CD4-positive, alpha-beta T cell treated with Interferon gamma for 1 hour (primary cell): ENCODE measurements around the gene ATP12A.

Experiments
- DNase-seq: peaks from one replicate; pipeline ENCODE4 v3.0.0-alpha.2; 2020

The ATP12A gene

GRCh38 chr13:24738366-24738847 is 58.2 kb downstream of the ATP12A start:
- DNase-seq = no peak

DNA sequence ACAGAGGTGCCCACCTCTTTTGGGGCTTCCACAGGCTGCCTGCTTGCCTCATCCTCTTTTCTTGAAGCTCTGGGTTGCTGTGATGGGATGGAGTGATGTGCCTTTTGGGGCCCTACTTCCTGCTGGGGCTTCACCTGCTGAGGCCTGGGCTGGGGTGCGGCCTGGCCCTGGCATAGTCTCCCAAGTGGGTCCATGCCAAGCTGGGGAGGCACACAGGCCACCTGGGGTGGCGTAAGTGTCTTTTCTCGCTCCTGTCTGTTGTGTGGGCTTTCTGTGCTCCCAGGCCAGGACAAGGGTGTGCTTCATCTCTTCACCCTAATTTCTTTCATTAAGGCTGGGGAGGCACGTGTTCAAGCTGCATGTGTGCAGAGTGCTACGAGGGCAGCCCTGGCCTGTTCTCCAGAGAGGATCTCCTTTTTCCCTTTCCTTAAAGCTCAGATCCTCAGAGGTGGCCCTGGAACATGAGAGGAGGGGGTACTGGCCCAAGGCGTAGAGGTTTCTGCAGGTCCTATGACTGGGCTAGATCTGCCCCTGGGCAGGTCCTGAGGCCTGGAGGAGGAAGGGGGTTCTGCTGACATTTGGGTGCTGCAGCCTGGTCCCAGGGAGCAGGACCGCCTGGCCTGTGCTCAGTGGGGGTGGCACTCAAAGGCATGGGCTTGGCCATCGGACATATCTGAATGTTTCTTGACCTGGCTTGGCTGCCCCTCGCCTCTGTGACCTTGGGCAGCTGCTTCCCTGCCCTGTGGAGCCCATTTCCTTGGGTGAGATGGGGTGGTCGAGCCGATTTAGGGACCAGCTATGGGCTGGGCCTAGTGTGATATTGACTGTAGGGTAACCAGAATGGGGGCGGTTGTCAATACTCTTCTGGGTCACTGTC is 60.0 kb downstream of the ATP12A start:
- no peak for DNase-seq

GRCh38 chr13:24741016-24741662 is 60.9 kb downstream of the ATP12A start:
- no peak for DNase-seq

GRCh38 chr13:24741791-24742190 is 61.6 kb downstream of the ATP12A start:
- no peak for DNase-seq

DNA sequence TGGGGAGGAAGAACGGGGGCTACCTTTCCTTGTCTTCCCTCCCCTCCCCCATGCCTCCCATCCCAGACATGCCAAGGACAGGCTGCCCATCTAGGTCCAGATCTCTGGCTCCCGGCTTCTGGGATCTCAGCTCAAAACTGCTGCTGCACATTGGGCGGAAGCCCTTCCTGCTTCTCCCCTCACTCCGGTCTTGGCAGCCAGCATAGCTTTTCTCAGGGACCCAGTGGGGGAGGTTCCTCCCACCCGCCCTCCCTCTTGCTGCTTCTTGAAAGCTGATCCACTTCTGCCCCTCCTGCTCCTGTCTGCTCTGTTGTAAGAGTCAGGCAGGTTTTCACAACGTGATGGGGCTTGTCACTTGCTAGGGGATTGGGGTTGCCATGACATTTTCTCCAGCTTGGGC is 62.1 kb downstream of the ATP12A start:
- DNase-seq = no peak

GRCh38 chr13:24742977-24743376 is 62.8 kb downstream of the ATP12A start:
- DNase-seq = no peak

DNA sequence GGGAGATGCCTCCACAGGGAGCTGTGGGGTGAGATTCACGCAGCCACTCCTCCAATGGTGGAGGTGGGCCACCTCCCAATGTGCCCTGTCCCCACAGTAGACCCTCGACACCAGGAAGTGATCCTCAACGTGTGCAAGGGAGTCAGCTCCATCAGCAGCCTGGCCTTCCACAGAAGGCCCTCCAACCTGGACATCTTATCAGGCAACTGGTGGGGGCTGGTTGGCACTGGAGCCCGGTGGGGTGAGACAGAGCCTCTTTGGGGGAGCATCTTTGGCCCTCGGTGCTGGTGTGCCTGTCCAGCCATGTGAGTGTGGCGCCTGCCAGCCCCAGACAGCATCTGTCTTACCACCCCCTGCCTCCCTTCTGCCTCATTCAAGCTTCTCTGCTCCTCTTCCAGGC is 64.0 kb downstream of the ATP12A start:
- no peak for DNase-seq

GRCh38 chr13:24745516-24745860 is 65.3 kb downstream of the ATP12A start:
- no peak for DNase-seq

- no peak for DNase-seq
Measured at GRCh38 chr13:24745861-24746617, 65.8 kb downstream of the ATP12A start.

DNA sequence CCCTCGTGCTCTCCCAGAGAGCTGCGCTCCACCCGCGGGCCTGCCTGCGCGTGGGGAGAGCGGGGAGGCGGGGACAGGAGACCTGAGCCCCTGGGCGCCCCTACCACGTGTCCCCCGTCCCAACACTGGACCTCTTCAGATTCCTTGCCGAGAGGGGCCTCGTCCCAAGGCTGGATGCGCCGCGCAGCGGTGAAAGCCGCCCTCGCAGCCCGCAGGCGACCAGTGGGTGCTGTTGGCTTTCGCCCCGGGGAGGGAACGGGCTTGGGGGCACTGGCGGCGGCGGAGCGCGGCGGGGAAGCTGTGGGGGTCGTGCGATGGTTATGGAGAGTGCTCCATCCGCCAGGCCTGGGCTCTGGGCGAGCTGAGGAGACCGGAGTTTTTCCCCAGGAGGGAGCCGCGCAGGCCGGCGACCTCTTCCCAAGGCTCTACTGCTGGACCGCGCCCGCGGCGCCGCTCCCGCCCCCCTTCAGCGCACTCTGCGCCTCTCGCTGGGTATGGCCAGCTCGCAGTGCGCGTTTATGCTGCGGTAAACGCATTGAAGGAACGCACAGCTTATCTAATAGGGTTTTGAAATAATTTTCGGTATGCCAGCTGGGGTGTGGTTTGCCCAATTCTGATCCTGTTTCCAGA is 66.5 kb downstream of the ATP12A start:
- DNase-seq = no peak

GRCh38 chr13:24747248-24748060 is 67.2 kb downstream of the ATP12A start:
- DNase-seq = no peak

DNA sequence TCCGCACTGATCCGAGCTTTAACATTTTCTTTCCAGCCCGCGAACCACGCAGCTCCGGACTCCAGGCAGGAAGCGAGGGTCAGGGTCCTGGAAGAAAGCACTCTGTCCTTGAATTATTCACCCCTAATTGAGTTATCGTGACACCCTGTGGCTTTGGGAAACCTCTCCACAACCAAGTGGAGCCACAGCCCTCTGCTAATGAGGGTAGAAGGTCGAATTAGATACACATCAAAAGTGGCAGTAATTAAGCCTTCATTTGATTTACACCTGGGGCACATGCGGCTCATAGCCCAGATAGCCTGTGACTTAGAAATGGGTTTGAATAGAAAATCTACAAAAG is 67.8 kb downstream of the ATP12A start:
- no peak for DNase-seq

DNA sequence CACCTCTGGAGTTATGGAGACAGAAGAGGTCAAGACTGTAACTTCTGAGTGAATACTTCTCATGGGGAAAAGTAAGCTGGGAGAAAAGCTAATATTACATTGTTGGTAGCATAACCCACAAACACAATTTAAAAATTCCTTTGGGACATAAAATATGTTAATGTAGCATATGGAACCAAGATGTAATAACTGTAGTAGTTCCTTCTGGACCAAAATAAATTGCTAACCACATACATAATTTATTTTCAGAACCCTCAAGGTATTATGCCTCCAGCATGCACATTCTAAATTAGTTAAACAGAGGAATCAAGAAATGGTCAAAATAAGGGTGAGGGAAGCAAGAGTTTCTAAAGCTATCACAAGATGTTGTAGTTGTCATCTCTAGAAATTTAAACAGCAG is 79.0 kb downstream of the ATP12A start:
- DNase-seq = no peak
